ENCODE data around the gene NAV3. TPM values are rescaled to one million over a fixed set of nuclear protein-coding genes. Genes with fewer than 3 reads are reported as not detected.
"Not testable (repeated sequence)": the region's sequence is repeated elsewhere in the genome, so short reads cannot be mapped to it uniquely, and the experiment has no call there.

NAV3 gene
- total RNA-seq, 2 experiments from 2014 or later, result not detected

- intact Hi-C loops (cut with micrococcal nuclease), result no loop called here
- DNase-seq (no peak), ATAC-seq (no peak)
- Mint-ChIP-seq H3K36me3 (ENCODE audit: low read depth) (no peaks in the 10 kb centered on the region), H3K27me3 (no peaks in the 10 kb centered on the region), H3K27ac (no peak overlapping the region), H3K4me1 (ENCODE audit: low read depth) (no peaks in the 10 kb centered on the region), H3K4me3 (no peak overlapping the region), H3K9me3 (no peaks in the 10 kb centered on the region)
- TF ChIP-seq CTCF (IDR thresholded peaks at IDR 0.05), result no peak
- ChIA-PET CTCF (no interaction called here), POLR2A (no interaction called here)
These were observed 410.8 kb downstream of the NAV3 start for GRCh38 chr12:78241446-78241845.

GRCh38 chr12:78244916-78245507 is 414.3 kb downstream of the NAV3 start:
- Mint-ChIP-seq H3K4me3 (no peak overlapping the region), H3K27me3 (no peaks in the 10 kb centered on the region), H3K27ac (no peak overlapping the region), H3K4me1 (ENCODE audit: low read depth) (no peaks in the 10 kb centered on the region), H3K9me3 (no peaks in the 10 kb centered on the region), H3K36me3 (ENCODE audit: low read depth) (no peaks in the 10 kb centered on the region)
- ATAC-seq (no peak), DNase-seq (no peak)
- ChIA-PET POLR2A (no interaction called here), CTCF (no interaction called here)
- TF ChIP-seq CTCF (IDR thresholded peaks at IDR 0.05), result no peak
- intact Hi-C loops (cut with micrococcal nuclease), result no loop called here

GRCh38 chr12:78248321-78248720 is 417.6 kb downstream of the NAV3 start:
- no peak for ATAC-seq
- H3K36me3 Mint-ChIP-seq (ENCODE audit: low read depth), result no peaks in the 10 kb centered on the region
- DNase-seq, result no peak
- H3K27ac Mint-ChIP-seq, result no peak overlapping the region
- H3K4me1 Mint-ChIP-seq (ENCODE audit: low read depth), result no peaks in the 10 kb centered on the region
- peaks cover 2% of the 10 kb centered on the region for H3K9me3 Mint-ChIP-seq
- intact Hi-C loops (cut with micrococcal nuclease), result no loop called here
- CTCF ChIA-PET, result no interaction called here
- POLR2A ChIA-PET, result no interaction called here
- no peak for TF ChIP-seq CTCF (IDR thresholded peaks at IDR 0.05)
- no peaks in the 10 kb centered on the region for H3K27me3 Mint-ChIP-seq
- no peak overlapping the region for H3K4me3 Mint-ChIP-seq

GRCh38 chr12:78249578-78249977 is 418.9 kb downstream of the NAV3 start:
- H3K4me1 Mint-ChIP-seq (ENCODE audit: low read depth), result no peaks in the 10 kb centered on the region
- no peaks in the 10 kb centered on the region for H3K36me3 Mint-ChIP-seq (ENCODE audit: low read depth)
- ATAC-seq, result no peak
- no peak for TF ChIP-seq CTCF (IDR thresholded peaks at IDR 0.05)
- POLR2A ChIA-PET, result no interaction called here
- no peak overlapping the region for H3K27ac Mint-ChIP-seq
- CTCF ChIA-PET, result no interaction called here
- DNase-seq, result no peak
- intact Hi-C loops (cut with micrococcal nuclease), result no loop called here
- peaks cover 2% of the 10 kb centered on the region for H3K9me3 Mint-ChIP-seq
- no peaks in the 10 kb centered on the region for H3K27me3 Mint-ChIP-seq
- H3K4me3 Mint-ChIP-seq, result no peak overlapping the region

GRCh38 chr12:78257662-78258061 is 427.0 kb downstream of the NAV3 start:
- DNase-seq; ATAC-seq; H3K4me1 Mint-ChIP-seq (ENCODE audit: low read depth); CTCF ChIA-PET; intact Hi-C loops (cut with micrococcal nuclease); POLR2A ChIA-PET; H3K27ac Mint-ChIP-seq; H3K9me3 Mint-ChIP-seq; H3K4me3 Mint-ChIP-seq; H3K27me3 Mint-ChIP-seq; H3K36me3 Mint-ChIP-seq (ENCODE audit: low read depth): not testable (repeated sequence)

GRCh38 chr12:78260976-78261375 is 430.3 kb downstream of the NAV3 start:
- intact Hi-C loops (cut with micrococcal nuclease), result no loop called here
- Mint-ChIP-seq H3K27ac (no peak overlapping the region), H3K27me3 (no peaks in the 10 kb centered on the region), H3K4me1 (ENCODE audit: low read depth) (no peaks in the 10 kb centered on the region), H3K9me3 (peaks cover 4% of the 10 kb centered on the region), H3K36me3 (ENCODE audit: low read depth) (no peaks in the 10 kb centered on the region), H3K4me3 (no peak overlapping the region)
- ChIA-PET CTCF (no interaction called here), POLR2A (no interaction called here)
- DNase-seq, result no peak
- no peak for TF ChIP-seq CTCF (IDR thresholded peaks at IDR 0.05)
- ATAC-seq, result no peak

Data from activated CD8-positive, alpha-beta T cell treated with anti-CD3 and anti-CD28 coated beads for 36 hours (primary cell).